Neuron (in vitro differentiated cells): ENCODE measurements around the gene CGRRF1.

ENCODE experiments used
- H2AFZ ChIP-seq: one replicate; pipeline ENCODE4 v1.6.1; 2013; ENCODE audit warnings: low read depth, mild to moderate bottlenecking, inconsistent platforms, low read length, moderate library complexity
- H3K27me3 ChIP-seq: one replicate; pipeline ENCODE4 v1.6.1; 2013; ENCODE audit warnings: low read length; ENCODE audit not compliant: insufficient read depth
- H3K36me3 ChIP-seq: one replicate; pipeline ENCODE4 v1.6.1; 2013; ENCODE audit warnings: low read length; ENCODE audit not compliant: insufficient read depth
- H3K4me1 ChIP-seq: one replicate; pipeline ENCODE4 v1.6.1; 2013; ENCODE audit warnings: low read length; ENCODE audit not compliant: insufficient read depth
- H3K4me3 ChIP-seq: 2 replicates; pipeline ENCODE4 v1.5.1; 2013; ENCODE audit warnings: mild to moderate bottlenecking, low read length, moderate library complexity
- H3K9me3 ChIP-seq: one replicate; pipeline ENCODE4 v1.6.1; 2013; ENCODE audit warnings: low read length

Gene CGRRF1

DNA sequence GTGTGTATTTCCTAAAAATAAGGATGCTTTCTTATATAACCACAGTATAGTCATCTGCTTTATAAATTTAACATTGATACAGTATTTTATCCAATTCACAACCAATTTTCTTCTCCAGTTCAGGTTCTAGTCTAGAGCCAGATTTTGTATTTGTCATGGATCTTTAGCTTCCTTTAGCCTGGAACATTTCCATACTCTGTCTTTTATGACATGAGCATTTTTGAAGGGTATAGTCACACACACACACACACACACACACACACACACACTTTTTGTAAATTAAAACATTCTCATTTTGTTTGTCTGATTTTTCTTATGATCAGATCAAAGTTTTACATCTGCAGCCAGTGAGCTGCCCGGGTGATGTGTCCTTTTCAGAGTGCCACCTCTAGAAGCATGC, 25.4 kb downstream of the CGRRF1 start:
- H3K4me3 ChIP-seq, result no peak overlapping the region
- H3K4me1 ChIP-seq, result peaks cover 4% of the 10 kb centered on the region
- no peaks in the 10 kb centered on the region for H3K27me3 ChIP-seq
- no peak overlapping the region for H2AFZ ChIP-seq
- no peaks in the 10 kb centered on the region for H3K9me3 ChIP-seq
- peaks cover 30% of the 10 kb centered on the region for H3K36me3 ChIP-seq

DNA sequence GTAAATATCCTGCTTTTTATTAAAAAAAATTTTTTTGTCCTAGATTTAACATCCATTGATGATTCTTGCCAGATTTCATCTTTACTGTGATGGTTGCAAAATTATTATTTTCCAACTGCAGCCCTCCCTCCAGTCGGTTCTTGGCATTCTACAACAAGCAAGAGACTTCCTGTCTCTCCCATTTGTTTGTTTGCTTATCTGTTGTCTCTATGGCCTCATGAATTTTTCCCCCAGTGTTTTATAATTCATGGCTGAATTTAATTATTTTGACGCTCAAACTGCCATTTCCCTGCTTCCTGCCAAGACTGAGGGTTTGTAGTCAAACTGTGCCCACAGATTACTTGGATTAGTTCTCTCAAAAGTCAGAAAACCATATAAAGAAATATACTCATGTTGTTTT, 25.9 kb downstream of the CGRRF1 start:
- H3K4me1 ChIP-seq, result peaks cover 4% of the 10 kb centered on the region
- no peaks in the 10 kb centered on the region for H3K9me3 ChIP-seq
- H2AFZ ChIP-seq, result no peak overlapping the region
- no peak overlapping the region for H3K4me3 ChIP-seq
- H3K36me3 ChIP-seq, result peaks cover 29% of the 10 kb centered on the region
- H3K27me3 ChIP-seq, result no peaks in the 10 kb centered on the region

DNA sequence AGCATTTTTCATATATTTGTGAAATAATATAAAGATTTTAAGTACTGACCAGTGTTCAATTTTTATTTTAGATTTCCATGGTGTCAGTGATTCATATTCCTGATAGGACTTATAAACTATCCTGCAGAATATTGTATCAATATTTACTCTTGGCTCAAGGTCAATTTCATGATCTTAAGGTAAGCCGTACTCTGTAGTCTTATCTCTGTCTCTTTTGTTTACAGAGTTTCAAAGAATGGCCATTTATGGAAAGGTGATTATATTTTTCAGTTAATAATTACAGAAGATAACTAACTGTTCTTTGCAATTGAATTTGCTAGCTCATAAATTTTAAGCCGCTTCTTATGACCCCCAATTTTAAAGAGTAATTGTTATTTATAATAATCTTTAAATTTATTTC, 27.9 kb downstream of the CGRRF1 start:
- H2AFZ ChIP-seq, result no peak overlapping the region
- peaks cover 4% of the 10 kb centered on the region for H3K4me1 ChIP-seq
- H3K27me3 ChIP-seq, result no peaks in the 10 kb centered on the region
- no peak overlapping the region for H3K4me3 ChIP-seq
- H3K9me3 ChIP-seq, result no peaks in the 10 kb centered on the region
- peaks cover 22% of the 10 kb centered on the region for H3K36me3 ChIP-seq

DNA sequence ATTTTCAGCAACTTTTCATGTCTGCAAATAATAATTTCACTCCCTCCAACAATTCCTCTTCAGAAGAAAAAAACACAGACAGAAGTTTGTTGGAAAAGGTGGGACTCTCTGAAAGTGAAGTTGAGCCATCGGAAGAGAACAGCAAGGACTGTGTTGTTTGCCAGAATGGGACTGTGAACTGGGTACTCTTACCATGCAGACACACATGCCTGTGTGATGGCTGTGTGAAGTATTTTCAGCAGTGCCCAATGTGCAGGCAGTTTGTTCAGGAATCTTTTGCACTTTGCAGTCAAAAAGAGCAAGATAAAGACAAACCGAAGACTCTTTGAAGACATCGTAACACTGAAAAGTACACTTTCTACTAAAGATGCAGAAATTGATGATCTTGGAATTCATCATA, 28.3 kb downstream of the CGRRF1 start:
- no peaks in the 10 kb centered on the region for H3K27me3 ChIP-seq
- H2AFZ ChIP-seq, result no peak overlapping the region
- H3K4me1 ChIP-seq, result peaks cover 3% of the 10 kb centered on the region
- no peak overlapping the region for H3K4me3 ChIP-seq
- peaks cover 22% of the 10 kb centered on the region for H3K36me3 ChIP-seq
- no peaks in the 10 kb centered on the region for H3K9me3 ChIP-seq

DNA sequence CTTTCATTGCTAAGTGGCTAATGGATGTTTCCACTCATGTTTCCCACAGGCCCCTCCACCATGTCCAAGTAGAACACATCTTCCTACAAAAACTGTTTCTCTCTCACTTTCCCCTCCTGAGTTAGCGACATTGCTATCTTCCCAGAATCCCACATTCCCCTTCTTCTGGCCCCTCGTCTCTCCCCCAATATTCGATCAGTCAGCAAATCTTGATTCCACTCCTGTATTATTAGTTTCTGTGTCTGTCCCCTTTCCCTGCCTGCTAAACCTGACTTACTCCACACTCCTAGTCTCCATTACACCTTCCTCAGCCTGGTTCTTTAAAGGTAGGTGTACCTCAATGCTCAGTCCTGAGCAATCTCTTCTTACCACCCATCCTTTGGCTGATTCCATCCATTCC, 37.9 kb downstream of the CGRRF1 start:
- peaks cover 2% of the 10 kb centered on the region for H3K4me1 ChIP-seq
- H3K4me3 ChIP-seq, result no peak overlapping the region
- no peak overlapping the region for H2AFZ ChIP-seq
- no peaks in the 10 kb centered on the region for H3K27me3 ChIP-seq
- H3K9me3 ChIP-seq, result no peaks in the 10 kb centered on the region
- no peaks in the 10 kb centered on the region for H3K36me3 ChIP-seq

DNA sequence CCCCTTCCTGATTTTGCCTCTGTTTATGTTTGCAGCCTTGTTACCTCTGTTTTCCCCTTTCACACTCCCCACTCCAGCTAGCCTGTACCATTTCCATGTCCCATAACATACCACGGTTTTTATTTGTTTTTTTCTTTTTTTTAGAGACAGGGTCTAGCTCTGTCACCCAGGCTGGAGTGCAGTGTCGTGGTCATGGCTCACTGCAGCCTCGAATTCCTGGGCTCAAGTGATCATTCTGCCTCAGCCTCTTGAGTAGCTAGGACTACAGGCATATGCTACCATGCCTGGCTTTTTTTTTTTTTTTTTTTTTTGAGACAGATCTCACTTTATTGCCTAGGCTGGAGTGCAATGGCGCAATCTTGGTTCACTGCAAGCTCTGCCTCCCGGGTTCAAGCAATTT, 38.8 kb downstream of the CGRRF1 start:
- Histone ChIP-seq H3K36me3 (no peaks in the 10 kb centered on the region), H3K27me3 (no peaks in the 10 kb centered on the region), H3K4me3 (no peak overlapping the region), H3K9me3 (no peaks in the 10 kb centered on the region), H3K4me1 (peaks cover 2% of the 10 kb centered on the region), H2AFZ (no peak overlapping the region)

DNA sequence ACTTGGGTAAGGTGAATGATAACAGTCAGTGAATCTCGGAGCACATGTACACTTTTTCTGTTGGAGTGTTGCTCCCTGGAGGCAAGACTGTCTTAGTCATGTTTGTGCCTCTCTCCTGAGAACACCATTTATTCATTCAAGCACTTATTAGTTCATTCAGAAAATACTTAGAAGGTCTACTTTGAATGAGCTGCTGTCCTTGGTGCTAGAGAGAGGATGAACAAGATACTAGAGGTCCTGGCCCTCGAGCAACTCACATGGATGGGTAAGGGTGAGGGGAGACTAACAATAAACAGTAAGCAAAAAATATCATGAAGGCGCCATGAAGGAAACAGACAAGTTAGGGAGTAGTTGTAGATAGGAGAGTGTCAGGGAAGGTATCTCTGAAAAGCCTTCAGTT, 40.2 kb downstream of the CGRRF1 start:
- H3K4me3 ChIP-seq, result no peak overlapping the region
- H2AFZ ChIP-seq, result no peak overlapping the region
- H3K36me3 ChIP-seq, result no peaks in the 10 kb centered on the region
- peaks cover 2% of the 10 kb centered on the region for H3K4me1 ChIP-seq
- H3K27me3 ChIP-seq, result no peaks in the 10 kb centered on the region
- H3K9me3 ChIP-seq, result no peaks in the 10 kb centered on the region

DNA sequence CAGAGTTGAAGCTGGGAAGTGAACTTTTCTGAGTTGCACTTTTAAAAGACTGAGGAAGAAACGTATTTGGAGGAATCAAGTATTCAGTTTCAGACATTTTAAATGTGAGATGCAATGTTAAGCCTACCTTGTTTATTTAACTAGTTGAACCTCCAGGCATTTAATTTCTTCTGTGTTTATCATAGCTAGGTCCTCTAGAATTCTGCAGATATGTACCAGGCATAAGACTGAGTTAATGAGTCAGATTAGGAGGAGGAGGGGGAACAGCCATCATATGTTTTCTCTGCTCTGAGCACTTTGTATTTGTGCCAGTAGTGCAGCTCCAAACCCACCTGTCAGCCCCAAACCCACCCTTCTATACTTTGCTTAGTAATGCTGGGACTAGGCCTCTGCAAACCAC, 40.8 kb downstream of the CGRRF1 start:
- H3K9me3 ChIP-seq, result no peaks in the 10 kb centered on the region

DNA sequence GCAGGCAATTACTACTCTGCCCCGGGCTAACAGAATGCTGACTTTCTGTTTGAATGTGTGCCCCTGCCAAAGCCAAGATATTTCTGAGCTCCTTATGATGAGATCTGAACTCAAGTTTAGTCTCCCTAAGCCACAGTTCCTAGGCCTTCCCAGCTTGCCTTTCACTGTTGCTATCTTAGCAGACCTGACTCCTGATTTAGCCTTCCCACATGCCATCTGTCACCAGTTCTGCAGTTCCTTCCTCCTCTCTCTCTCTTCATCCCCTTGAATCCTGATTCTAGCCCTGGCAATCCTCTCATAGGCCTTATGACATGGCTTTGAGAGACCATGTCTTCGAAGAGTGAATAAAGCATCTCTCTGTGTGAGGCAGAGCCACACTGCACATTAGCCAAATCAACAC, 44.7 kb downstream of the CGRRF1 start:
- Histone ChIP-seq H2AFZ (no peak overlapping the region), H3K9me3 (no peaks in the 10 kb centered on the region), H3K4me3 (no peak overlapping the region), H3K36me3 (no peaks in the 10 kb centered on the region), H3K4me1 (peaks cover 2% of the 10 kb centered on the region), H3K27me3 (no peaks in the 10 kb centered on the region)

More for the DNA sequence above, 40.8 kb downstream of the CGRRF1 start:
- peaks cover 2% of the 10 kb centered on the region for H3K4me1 ChIP-seq
- H3K4me3 ChIP-seq, result no peak overlapping the region
- no peak overlapping the region for H2AFZ ChIP-seq
- no peaks in the 10 kb centered on the region for H3K36me3 ChIP-seq
- H3K27me3 ChIP-seq, result no peaks in the 10 kb centered on the region

DNA sequence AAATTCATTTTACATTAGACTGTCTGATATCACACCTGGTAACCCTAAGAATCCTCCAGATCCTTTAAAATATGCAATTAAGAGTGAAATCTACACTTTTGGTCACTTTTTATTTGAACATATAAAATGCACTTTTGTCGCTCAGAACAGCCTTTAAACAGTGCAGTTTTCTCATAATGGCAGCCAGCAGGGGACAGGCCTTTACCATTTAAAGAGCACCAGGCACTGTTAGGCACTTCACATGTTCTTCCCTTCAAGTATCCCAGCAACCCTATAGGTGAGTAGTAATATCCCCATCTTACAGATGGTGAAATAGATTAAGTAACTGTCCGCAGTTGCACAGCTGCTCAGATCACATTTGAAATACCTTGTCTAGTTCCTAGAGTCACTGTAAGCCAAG, 45.9 kb downstream of the CGRRF1 start:
- Histone ChIP-seq H3K36me3 (no peaks in the 10 kb centered on the region), H3K4me1 (peaks cover 2% of the 10 kb centered on the region), H3K9me3 (no peaks in the 10 kb centered on the region), H3K27me3 (no peaks in the 10 kb centered on the region), H2AFZ (no peak overlapping the region), H3K4me3 (no peak overlapping the region)

DNA sequence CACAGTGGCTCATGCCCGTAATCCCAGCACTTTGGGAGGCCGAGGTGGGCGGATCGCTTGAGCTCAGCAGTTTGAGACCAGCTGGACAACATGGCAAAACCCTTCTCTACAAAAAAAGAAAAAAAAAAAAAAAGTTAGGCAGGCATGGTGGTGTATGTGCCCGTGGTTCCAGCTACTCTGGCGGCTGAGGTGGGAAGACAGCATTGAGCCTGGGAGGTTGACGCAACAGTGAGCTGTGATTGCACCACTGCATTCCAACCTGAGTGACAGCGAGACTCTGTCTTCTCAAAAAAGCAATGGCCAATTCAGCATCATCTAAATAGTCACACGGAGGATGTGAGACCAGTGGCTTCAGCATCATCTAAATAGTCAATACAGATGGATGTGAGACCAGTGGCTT, 46.8 kb downstream of the CGRRF1 start:
- no peak overlapping the region for H3K4me3 ChIP-seq
- no peaks in the 10 kb centered on the region for H3K9me3 ChIP-seq
- no peak overlapping the region for H2AFZ ChIP-seq
- H3K36me3 ChIP-seq, result no peaks in the 10 kb centered on the region
- no peaks in the 10 kb centered on the region for H3K27me3 ChIP-seq
- no peaks in the 10 kb centered on the region for H3K4me1 ChIP-seq

DNA sequence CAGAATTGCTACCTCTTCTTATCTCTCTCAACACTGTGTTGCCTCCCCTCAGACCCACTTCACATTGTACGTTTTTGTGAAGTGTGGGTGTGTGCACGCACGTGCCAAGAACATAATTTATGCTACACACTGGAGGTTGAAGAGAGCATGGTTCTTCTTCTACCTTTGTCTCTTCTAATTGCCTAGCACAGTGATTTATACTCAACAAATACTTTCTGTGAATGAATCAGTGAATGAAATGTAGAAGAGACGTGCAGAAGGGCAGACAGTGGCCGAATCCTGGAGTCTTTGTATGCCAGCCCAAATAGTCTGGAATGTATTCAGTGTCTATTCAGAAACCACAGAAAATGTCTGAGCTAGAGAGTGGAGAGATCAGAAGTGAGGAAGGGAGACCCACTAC, 52.6 kb downstream of the CGRRF1 start:
- no peaks in the 10 kb centered on the region for H3K36me3 ChIP-seq
- no peaks in the 10 kb centered on the region for H3K9me3 ChIP-seq
- H3K4me3 ChIP-seq, result no peak overlapping the region
- H2AFZ ChIP-seq, result no peak overlapping the region
- H3K27me3 ChIP-seq, result no peaks in the 10 kb centered on the region
- peaks cover 10% of the 10 kb centered on the region for H3K4me1 ChIP-seq

DNA sequence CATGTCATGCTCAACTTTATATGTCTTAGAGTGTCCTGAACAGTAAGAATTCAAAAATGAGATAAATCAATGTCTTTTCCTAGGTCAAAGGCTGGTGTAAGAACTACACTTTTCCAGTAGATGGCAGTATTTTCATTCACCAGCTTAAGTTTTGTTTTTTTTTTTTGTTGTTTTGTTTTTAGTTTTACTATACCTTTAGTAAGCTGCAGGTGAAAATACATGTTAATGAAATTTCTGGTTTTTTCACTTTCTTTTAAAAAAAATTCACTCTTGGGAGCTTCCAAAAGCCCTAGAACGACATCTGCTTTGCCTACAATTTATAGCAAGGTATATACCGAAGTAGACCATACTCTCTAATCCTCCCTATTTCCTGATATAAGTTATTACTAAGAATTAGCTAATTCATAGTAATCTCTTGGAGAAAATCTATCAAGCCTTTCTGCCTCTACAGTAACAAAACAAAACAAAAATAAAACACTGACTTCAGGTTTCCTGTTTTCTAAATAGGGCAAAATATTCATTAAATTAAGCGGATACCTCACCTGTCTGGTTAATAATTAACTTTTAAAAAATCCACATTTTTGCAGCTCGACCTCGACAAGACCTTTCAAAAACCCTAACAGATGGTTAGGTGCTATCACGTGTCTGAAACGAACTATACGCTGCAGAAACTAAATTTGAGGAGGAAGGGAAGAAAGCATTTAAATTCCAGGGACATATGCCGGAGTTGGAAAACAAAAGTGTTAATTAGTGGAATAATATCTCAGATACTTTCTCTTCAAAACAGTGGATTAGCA, 54.6 kb downstream of the CGRRF1 start:
- Histone ChIP-seq H3K27me3 (no peaks in the 10 kb centered on the region), H2AFZ (peak overlapping the region; percentile 80), H3K36me3 (no peaks in the 10 kb centered on the region), H3K9me3 (no peaks in the 10 kb centered on the region), H3K4me1 (peaks cover 20% of the 10 kb centered on the region), H3K4me3 (peak overlapping the region; percentile 74)
